GM19043 (cell line): ENCODE data around the gene PPP5C.
"Not testable (repeated sequence)": the region's sequence is repeated elsewhere in the genome, so short reads cannot be mapped to it uniquely, and the experiment has no call there.

Experiments
- ATAC-seq: cut with Tn5 transposase; IDR thresholded peaks from one replicate; pipeline ENCODE4 v1.9.1; 2021; ENCODE audit warnings: low read depth; ENCODE audit not compliant: unreplicated experiment

PPP5C gene

GRCh38 chr19:46384396-46384795, 37.5 kb downstream of the PPP5C start:
- ATAC-seq: no peak

- ATAC-seq: no peak
Measured at GRCh38 chr19:46385636-46386035, 38.7 kb downstream of the PPP5C start.

GRCh38 chr19:46386151-46386550, 39.3 kb downstream of the PPP5C start:
- ATAC-seq: no peak

- no peak for ATAC-seq
Measured at GRCh38 chr19:46386996-46387712, 40.3 kb downstream of the PPP5C start.

GRCh38 chr19:46387713-46388130, 40.8 kb downstream of the PPP5C start:
- no peak for ATAC-seq

- no peak for ATAC-seq
Measured at GRCh38 chr19:46388311-46389095, 41.6 kb downstream of the PPP5C start.

- no peak for ATAC-seq
Measured at GRCh38 chr19:46390121-46390858, 43.4 kb downstream of the PPP5C start.

- no peak for ATAC-seq
Measured at GRCh38 chr19:46390866-46391265, 44.0 kb downstream of the PPP5C start.

GRCh38 chr19:46391296-46392251, 44.7 kb downstream of the PPP5C start:
- no peak for ATAC-seq

GRCh38 chr19:46392252-46392801, 45.4 kb downstream of the PPP5C start:
- ATAC-seq: no peak

- ATAC-seq: no peak
Measured at GRCh38 chr19:46392837-46393236, 46.0 kb downstream of the PPP5C start.

- ATAC-seq: no peak
Measured at GRCh38 chr19:46393456-46394401, 46.8 kb downstream of the PPP5C start.

- ATAC-seq: no peak
Measured at GRCh38 chr19:46394402-46394797, 47.5 kb downstream of the PPP5C start.

- ATAC-seq: not testable (repeated sequence)
Measured at GRCh38 chr19:46397801-46398479, 51.1 kb downstream of the PPP5C start.

- no peak for ATAC-seq
Measured at GRCh38 chr19:46402725-46403124, 55.8 kb downstream of the PPP5C start.

- ATAC-seq: no peak
Measured at GRCh38 chr19:46404055-46404752, 57.3 kb downstream of the PPP5C start.

GRCh38 chr19:46404753-46405468, 58.0 kb downstream of the PPP5C start:
- ATAC-seq: no peak
